ENCODE data around the gene ALB.
"Not testable (repeated sequence)": the region's sequence is repeated elsewhere in the genome, so short reads cannot be mapped to it uniquely, and the experiment has no call there.

Gene ALB

GRCh38 chr4:73404042-73404441, at the start of gene ALB:
ALB (plus strand) TSS chr4:73404287; CDS start chr4:73404328, 41 bp downstream.
- no peak for DNase-seq

GRCh38 chr4:73357174-73357573, 46.9 kb upstream of the ALB start:
- not testable (repeated sequence) for DNase-seq

DNA sequence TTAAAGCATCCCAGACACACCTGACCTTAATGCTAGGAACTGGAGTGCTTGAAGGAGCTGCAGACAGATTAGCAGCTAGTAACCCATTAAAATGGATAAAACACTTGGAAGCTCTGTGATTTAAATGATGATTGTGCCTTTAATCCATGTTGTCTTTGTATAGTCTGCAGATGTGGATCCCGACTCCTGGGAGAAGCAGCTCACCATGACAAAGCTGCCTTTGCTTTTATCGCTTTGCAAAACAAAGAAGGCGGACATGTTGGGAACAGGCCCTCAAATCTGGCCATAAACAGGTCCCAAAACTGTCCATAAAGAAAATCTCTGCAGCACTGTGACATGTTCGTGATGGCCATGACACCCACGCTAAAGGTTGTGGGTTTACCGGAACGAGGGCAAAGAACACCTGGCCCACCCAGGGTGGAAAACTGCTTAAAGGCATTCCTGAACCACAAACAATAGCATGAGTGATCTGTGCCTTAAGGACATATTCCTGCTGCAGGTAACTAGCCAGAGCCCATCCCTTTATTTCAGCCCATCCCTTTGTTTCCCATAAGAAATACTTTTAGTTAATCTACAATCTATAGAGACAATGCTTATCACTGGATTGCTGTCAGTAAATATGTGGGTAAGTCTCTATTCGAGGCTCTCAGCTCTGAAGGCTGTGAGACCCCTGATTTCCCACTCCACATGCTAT, 34.4 kb upstream of the ALB start:
- not testable (repeated sequence) for DNase-seq

DNA sequence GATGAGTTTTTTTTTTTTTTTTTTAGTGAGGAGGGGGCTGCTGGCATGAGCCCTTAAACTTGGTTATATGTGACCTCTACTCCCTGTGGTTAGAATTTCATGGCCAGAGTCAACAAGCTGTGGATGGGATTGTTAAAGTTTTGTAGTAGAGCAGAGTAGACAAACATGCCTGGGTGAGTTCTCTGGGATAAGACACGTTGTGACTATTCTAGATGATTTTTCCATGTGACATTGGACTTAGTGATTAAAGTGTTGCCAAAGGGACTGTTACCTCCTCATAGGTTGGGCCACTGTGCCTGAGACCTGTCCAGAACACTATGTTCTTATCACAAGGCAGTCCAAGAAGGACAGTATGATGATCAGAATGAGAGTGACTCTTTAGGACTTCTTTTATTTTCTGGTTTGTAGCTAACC, 28.8 kb upstream of the ALB start:
- no peak for DNase-seq

DNA sequence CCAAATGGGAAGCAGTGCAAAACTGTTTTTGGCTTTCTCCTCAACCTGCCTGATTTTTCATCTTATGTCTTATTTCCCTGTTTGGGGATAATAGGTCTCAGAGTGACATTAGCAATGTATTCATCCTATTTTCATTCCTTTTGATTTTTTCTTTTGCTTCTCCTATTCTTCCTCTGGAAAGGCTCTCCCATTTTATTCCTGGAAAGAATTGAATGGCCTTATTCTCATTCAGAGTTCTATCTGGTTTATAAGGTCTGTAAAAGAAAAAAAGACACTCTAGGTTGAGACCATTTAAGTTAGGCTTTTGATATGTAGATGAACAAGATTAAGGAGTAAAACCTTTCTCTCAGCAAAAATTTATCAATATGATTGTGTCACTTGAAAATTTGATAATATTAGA, 27.8 kb upstream of the ALB start:
- DNase-seq: no peak

- no peak for DNase-seq
Measured at GRCh38 chr4:73376976-73377375, 27.1 kb upstream of the ALB start.

DNA sequence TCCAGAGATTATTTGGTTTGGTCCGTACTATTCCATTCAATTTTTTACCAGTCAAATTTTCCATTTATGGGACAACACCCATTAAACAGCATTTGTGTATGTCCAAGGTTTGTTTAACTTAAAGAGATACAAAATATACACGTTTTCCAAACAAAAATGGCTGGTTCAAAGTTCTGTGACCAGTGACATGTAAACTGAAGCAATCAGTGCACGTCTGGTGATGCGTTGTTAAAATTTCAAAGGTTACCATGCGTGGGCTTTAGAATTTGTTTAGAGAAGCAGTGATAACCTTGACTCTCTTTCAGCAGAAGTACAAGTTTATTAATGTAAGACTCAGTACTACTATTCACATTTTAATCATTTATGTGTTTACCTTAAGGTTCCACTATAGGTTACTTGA, 25.2 kb upstream of the ALB start:
- no peak for DNase-seq

GRCh38 chr4:73379946-73380345, 24.1 kb upstream of the ALB start:
- no peak for DNase-seq

- no peak for DNase-seq
Measured at GRCh38 chr4:73381214-73381613, 22.9 kb upstream of the ALB start.

DNA sequence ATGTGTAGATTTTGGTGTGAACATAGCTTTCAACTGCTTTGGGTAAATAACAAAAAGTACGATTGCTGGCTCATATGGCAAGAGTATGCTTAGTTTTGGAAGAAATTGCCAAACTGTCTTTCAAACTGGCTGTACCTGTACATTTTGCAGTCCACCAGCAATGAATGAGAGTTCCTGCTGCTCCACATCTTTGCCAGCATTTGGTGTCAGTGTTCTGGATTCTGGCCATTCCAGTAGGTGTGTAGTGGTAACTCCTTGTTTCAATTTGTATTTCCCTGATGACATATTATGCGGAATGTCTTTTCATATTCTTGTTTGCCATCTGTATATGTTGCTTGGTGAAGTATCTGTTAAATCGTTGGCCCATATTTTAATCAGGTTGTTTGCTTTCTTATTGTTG, 20.6 kb upstream of the ALB start:
- DNase-seq: no peak

GRCh38 chr4:73387552-73387951, 16.5 kb upstream of the ALB start:
- DNase-seq: no peak

DNA sequence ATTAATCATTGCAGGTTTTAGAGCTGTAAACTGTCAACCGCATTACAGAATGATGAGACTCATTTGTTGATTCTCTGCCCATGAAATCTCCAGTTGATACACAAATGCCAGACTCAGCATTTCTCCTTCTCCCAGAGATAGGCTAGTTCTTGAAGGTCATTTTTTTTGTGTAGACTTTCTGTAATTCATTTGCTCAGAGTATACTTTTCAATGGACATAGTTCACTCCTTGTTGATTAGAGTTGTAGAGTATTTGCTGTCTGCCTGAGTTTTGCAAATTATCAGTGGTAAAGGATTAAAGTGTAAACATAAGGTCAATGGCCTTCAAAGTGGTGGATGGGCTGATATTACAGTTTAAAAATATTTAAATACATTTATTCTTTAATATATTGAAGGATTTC, 15.2 kb upstream of the ALB start:
- no peak for DNase-seq

GRCh38 chr4:73389663-73390062, 14.4 kb upstream of the ALB start:
- not testable (repeated sequence) for DNase-seq

DNA sequence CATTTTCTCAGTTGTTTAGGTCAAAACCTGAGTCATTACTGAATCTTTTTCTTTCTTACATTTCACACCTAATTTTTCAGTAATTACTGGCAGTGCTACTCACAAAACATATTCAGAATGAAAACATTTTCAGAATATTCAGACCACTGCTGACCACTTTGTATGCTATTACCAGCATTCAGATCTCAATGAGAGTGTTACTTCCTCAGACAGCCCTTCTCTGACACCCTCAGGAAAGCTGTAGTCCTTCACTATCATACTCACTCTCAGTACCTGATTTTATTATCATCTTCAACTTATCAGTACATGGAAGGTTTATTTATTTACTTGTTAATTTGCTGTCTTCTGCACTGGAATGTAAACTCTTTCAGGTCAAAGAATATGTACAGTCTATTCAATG, 12.3 kb upstream of the ALB start:
- DNase-seq: no peak

DNA sequence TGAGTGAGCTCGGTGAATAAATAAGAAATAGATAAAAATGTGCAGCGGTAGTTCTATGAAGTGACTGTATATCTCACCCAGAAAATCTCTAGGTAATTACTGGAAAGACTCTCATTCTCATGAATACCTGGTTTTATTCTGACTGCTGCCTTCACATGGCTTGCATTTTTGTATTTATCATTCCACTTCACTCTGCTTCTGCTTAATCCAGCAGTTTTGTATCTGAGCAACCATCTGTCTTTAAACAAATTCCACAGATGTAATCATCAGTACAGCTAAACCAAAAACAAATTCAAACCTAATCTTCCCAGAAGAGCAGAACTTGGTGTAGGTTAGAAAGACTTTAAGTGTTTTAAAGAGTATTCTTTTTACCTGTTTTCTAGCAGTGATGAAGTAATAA, 11.2 kb upstream of the ALB start:
- no peak for DNase-seq

- no peak for DNase-seq
Measured at GRCh38 chr4:73396304-73396703, 7.8 kb upstream of the ALB start.

- DNase-seq: no peak
Measured at GRCh38 chr4:73396993-73397972, 6.8 kb upstream of the ALB start.

- no peak for DNase-seq
Measured at GRCh38 chr4:73401412-73401811, 2.7 kb upstream of the ALB start.

- no peak for DNase-seq
Measured at GRCh38 chr4:73404457-73404856, 370 bp downstream of the ALB start.

GRCh38 chr4:73405138-73405537, 1.1 kb downstream of the ALB start:
- no peak for DNase-seq

- no peak for DNase-seq
Measured at GRCh38 chr4:73406548-73406875, 2.4 kb downstream of the ALB start.

DNA sequence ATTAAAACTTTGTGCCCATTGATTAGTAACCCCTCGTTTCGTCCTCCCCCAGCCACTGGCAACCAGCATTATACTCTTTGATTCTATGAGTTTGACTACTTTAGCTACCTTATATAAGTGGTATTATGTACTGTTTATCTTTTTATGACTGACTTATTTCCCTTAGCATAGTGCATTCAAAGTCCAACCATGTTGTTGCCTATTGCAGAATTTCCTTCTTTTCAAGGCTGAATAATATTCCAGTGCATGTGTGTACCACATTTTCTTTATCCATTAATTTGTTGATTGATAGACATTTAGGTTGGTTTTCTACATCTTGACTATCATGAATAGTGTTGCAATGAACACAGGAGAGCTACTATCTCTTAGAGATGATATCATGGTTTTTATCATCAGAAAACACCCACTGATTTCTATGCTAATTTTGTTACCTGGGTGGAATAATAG, 3.2 kb downstream of the ALB start:
- DNase-seq: no peak

DNA sequence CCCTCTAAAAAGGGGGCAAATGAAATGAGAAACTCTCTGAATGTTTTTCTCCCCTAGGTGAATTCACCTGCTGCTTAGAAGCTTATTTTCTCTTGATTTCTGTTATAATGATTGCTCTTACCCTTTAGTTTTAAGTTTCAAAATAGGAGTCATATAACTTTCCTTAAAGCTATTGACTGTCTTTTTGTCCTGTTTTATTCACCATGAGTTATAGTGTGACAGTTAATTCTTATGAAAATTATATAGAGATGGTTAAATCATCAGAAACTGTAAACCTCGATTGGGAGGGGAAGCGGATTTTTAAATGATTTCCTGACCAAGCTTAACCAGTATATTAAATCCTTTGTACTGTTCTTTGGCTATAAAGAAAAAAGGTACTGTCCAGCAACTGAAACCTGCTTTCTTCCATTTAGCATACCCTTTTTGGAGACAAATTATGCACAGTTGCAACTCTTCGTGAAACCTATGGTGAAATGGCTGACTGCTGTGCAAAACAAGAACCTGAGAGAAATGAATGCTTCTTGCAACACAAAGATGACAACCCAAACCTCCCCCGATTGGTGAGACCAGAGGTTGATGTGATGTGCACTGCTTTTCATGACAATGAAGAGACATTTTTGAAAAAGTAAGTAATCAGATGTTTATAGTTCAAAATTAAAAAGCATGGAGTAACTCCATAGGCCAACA, 4.2 kb downstream of the ALB start:
- DNase-seq: no peak
